Erythroblast (primary cell): ENCODE results near the gene CNBP.

ENCODE experiments used
- GATA1 ChIP-seq: IDR thresholded peaks from 2 replicates; pipeline ENCODE4 v1.6.1; 2011; ENCODE audit warnings: low read depth, mild to moderate bottlenecking, control low read depth, low read length, moderate library complexity
- POLR2A ChIP-seq: IDR thresholded peaks from 2 replicates; pipeline ENCODE4 v1.6.1; 2011; ENCODE audit warnings: mild to moderate bottlenecking, low read length

- TF ChIP-seq POLR2A, result no peak
- TF ChIP-seq GATA1, result no peak
Observed at GRCh38 chr3:129176051-129176450, 7.6 kb downstream of the CNBP start.
